Endometrial microvascular endothelial cells (primary cell): ENCODE data around the gene NBPF1. TPM values are rescaled to one million over a fixed set of nuclear protein-coding genes. Genes with fewer than 3 reads are reported as not detected.
"Not testable (repeated sequence)": the region's sequence is repeated elsewhere in the genome, so short reads cannot be mapped to it uniquely, and the experiment has no call there.

ENCODE experiments used
- in situ Hi-C: cut with HindIII; loops from 2 replicates; pipeline ENCODE4 v1.10.0; 2017; ENCODE audit warnings: low sequenced_read_pairs, low pct_unique_long_range_greater_than_20kb; ENCODE audit errors: inconsistent ontology term
- total RNA-seq: library from RNA; depleted of rRNA; stranded (reverse); fragments of >200 nt; gene quantifications from one replicate; pipeline ENCODE4 v1.2.3, GENCODE V29; 2015; ENCODE audit errors: inconsistent ontology term

Gene NBPF1
- total RNA-seq, 1 donor from 2014 or later = 16.7 TPM

DNA sequence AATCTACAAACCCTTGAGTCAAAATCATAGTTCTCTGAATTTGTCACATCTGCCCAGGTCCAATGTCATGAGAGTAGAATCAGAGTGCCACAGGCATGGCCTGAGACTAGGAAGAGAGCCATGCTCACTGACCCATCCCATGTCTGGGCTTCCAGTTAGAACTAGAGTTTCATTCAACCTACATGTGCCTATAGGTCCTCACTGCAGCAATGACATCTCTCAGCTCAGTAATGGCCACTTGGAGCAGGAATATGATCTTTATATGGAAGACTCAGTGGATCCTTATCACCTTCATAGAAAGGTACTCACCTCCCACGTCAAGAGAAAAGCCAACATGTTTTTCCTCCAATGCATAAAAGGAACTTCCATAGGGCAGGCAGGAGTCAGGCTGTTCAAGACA, 48.0 kb downstream of the NBPF1 start:
- in situ Hi-C loops = not testable (repeated sequence)

GRCh38 chr1:16561035-16561434, 52.3 kb downstream of the NBPF1 start:
- in situ Hi-C loops = not testable (repeated sequence)

DNA sequence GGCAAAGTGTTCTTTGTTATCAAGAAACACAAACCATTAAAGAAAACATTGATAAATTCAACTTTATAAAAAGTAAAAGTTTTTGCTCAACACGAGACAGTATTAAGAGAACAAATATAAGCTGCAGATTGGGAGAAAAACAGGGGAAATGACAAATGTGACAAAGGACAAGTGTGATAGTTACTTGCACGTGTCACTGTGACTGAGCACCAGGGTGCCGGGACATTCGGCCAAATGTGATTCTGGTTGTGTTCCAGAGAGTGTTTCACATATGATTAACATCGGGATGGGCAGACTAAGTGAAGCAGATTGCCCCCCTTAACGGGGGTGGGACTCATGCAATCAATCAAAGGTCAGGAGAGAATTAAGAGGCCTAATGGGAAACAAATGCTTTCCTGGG, 52.9 kb downstream of the NBPF1 start:
- in situ Hi-C loops = not testable (repeated sequence)

DNA sequence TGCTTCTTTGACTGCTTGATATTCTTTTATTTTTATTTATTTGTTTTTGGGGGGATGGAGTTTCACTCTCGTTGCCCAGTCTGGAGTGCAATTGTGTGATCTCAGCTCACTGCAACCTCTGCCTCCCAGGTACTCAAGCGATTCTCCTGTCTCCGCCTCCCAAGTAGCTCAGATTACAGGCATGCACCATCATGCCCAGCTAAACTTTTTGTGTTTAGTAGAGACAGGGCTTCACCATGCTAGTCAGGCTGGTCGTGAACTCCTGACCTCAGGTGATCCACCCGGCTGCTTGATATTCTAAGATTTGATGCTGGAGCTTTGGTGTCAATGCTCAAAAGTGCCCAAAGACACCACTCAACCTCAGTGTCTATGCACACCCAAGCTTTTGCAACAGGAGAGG, 53.7 kb downstream of the NBPF1 start:
- in situ Hi-C loops = not testable (repeated sequence)

- in situ Hi-C loops = not testable (repeated sequence)
These were observed 56.3 kb downstream of the NBPF1 start for GRCh38 chr1:16557034-16557433.

DNA sequence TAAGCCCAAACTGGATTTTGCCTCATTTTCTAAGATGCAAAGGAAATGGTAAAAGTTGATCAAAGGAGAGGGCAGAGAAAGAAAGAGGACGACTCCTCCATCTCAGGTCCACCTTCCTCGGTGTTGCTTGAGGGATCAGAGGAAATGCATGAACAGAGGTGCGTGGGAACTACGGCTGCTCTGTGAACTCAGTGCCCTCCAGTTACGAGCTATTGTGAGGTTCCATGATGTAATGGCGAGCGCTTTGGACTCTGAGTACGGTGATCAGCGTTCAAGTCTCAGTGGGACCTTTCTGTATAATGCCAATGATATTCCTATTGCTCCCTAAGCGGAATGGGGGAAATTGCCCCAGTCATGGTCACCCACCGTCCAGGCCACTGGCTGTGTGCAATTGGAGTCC, 60.1 kb downstream of the NBPF1 start:
- in situ Hi-C loops = not testable (repeated sequence)

DNA sequence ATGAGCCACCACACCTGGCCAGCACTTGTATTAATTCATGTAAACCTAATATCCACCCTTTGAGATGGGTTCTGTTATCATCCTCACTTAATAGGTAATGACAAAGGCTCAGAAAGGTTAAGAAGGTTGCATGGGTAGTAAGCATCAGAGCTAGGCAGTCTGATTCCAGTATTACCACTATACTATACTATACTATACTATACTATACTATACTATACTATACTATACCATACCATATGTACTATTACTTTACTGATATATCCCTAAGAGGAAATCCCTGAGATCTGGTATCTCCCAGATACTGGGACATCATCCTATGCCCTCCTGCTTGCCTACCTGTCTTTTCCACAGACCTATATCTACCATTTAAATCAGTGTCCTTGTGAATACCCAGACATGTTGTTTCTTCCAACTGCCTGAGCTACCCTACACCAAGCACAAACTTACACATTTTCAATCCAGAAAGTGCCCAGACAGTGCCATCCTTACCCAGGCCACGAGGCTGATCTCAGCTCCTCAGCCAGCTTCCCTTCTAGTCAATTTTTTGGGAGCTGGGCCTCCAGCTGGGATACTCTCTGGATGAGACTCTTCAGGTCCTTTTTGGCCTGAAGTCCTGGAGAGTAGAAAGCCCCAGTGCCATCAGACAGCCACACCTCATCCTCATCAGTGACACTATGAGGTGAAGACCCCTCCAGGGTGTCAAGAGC, 63.0 kb downstream of the NBPF1 start:
- in situ Hi-C loops = not testable (repeated sequence)

DNA sequence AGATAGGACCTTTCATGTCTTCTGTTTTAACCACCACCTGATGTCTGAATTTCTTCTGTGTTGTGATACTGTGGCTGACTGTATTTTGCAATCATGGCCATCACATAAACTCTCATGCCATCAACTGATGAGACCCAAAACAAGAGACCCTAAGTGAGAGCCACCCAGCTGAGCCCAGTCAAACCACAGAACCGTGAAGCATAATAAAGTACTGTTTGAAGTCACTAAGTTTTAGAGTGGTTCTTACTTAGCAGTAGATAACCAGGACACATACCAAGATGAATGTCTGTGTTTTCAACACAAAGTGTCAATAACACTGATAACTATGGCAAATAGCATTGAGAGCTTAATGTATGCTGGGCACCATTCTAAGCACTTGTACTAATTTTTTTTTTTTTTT, 63.8 kb downstream of the NBPF1 start:
- in situ Hi-C loops = not testable (repeated sequence)

DNA sequence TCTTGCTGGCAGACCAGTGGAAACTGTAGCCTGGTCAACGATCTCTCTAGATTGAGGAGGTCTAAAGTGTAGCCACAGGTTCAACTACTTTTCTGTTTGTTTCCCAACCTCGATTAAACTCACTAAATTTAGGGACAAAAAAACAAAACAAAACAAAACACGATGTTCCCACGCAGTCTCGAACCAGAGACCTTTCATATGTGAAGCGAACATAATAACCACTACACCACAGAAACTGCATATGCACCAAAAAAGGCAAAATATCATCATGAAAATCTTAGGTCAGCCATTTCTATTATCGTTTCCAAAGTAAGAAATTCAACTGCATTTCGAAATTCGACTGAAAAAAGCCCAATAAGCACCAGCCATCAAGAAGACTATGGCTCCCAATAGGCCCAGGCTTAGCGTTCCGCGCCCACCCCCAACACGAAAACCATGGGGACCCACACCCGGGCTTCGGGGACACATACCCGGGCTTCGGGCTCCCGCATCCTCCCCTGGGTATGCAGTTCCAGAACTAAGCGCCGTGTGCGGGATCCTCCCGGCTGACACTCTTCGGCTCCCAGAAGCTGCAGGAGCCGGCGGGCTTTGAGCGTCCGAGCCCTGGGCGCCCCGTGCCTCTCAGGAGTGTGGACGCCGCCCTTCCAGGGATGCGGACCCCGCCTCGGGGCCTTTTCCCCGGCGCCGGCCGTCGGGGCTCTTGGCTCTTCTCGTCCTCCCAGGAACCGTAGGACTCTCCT, 65.7 kb downstream of the NBPF1 start:
- in situ Hi-C loops = not testable (repeated sequence)

- in situ Hi-C loops = not testable (repeated sequence)
These were observed 67.7 kb downstream of the NBPF1 start for GRCh38 chr1:16545682-16546095.

DNA sequence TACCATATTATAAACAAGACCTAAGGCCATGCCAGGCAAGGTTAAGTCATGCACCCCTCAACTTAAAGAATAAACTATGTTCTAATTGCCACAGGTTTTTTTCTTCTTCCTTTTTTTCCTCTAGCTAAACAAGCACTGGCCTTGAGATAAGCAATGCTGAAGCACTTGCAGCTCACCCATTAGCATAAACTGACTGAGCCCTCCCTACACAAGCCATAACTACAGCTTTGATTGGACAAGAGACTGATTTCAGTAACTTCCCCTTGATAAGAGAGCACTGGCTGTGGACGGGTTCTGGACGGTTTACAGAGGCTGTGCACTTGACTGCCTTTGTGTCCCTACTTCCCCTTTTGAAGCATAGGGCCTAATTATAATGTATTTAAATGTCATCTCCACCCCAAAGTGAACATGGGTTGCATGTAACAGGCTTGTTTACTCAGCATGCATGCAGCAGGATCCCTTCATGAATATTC, 72.9 kb downstream of the NBPF1 start:
- in situ Hi-C loops = not testable (repeated sequence)

- in situ Hi-C loops = not testable (repeated sequence)
These were observed 75.8 kb downstream of the NBPF1 start for GRCh38 chr1:16537528-16537927.

DNA sequence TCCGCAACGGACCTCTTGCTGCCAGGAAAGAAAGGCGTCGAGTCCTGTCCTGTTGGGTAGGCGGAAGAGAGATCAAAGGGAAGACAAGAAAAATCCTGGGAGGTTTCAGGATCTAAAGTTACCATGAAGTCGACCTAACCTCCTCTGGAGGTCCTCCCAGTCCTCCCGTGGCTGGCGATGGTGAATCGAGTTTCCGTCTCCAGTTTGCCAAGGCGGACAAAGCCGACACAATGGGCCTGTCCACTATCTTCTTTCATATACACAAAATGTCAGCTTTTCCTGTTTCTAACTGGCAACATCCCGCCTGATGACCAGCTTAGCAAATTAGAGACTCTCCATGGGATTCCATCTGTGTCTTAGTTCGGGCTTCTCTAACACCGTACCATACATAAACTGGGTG, 76.6 kb downstream of the NBPF1 start:
- in situ Hi-C loops = not testable (repeated sequence)

DNA sequence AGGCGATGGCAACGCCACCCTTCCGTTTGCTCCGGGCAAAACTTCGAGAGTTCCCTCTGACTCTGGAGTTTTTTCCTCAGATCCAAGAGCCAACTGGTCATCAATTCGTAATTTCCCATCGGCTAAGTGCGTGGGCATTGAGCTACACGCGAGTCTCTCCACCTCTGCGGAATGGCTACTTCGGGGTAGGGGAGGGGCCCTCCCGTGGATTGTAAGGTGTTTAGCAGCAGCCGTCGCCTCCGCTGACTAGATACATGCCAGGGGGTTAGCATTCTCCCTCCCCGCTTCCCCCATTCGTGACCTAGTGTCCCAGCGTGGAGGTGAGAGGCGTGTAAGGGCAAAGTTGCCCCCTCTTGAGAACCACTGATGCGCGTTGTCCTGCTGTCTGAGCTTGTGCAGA, 77.5 kb downstream of the NBPF1 start:
- in situ Hi-C loops = not testable (repeated sequence)

DNA sequence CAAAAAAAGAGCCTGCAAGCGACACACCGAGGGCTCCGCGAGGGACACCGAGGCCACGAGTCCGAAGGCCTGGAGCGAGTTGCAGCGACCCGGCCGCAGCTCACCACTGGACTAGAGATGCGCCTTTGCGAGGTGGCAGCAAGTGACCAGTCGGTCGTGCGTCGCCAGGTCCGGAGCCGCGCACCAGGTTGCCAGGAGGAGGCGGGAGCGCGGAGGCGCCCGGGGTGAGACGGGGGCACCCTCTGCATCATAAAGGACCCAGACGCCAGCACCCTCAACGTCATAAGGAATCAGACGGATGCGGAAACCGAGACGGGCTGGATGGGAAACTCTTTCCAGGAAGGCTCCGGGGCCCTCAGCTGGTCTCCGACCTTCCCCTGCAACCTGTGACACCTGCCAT, 77.9 kb downstream of the NBPF1 start:
- in situ Hi-C loops = not testable (repeated sequence)

GRCh38 chr1:16534829-16535456, 78.4 kb downstream of the NBPF1 start:
- in situ Hi-C loops = not testable (repeated sequence)

DNA sequence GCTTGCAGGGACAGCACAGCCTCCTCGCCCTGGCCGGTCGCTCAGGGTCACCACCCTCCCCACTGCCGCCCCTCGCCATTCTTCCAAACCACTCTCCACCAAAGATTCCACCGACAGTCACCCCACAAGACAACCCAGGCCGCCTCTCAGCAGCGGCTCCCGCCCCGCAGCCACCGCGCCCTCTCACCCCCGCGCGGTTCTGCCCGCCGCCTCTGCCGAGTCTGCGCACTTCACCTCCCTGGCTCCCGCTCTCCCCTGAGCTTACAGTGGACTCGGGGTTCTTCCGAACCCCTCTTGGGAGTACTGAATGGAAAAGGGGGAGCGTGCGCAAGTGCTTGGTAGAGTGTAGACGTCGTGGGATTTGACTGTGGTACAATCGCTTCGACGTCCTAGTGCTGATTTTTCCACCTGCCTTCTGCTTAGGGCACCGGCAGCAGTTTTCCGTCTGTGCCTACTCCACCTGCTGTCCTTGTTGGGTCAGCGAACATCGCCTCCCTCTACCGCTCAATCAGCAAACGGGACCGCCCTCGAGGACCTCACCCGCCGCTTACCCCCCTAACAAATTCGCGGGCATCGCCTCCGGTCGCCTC, 79.0 kb downstream of the NBPF1 start:
- in situ Hi-C loops = not testable (repeated sequence)

GRCh38 chr1:16532235-16532991, 81.0 kb downstream of the NBPF1 start:
- in situ Hi-C loops = not testable (repeated sequence)

DNA sequence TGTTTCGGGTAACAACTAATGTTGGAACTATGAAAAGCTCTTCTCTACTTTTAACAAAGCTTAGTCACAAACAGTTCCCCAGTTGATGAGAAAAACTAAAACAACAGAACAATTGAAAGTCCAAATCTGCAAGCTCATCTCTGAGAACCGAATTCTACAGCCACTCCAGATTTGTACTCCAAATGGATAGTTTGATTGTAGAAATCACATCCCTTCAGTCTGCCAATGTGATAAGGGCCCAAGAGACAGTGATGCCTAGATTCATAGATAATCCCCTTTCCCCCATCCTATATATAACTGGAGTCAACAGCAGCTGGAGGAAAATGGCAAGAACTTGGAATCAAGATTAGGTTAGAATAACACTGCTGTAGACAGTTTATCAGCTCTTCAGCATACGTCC, 85.0 kb downstream of the NBPF1 start:
- in situ Hi-C loops = not testable (repeated sequence)
